ENCODE measurements around the gene PRDX6. TPM values are rescaled to one million over a fixed set of nuclear protein-coding genes. Genes with fewer than 3 reads are reported as not detected.

Gene PRDX6
- total RNA-seq, 2 donors from 2014 or later, result 136 to 147 TPM

Other genes starting within 250 kb of the PRDX6 start
- gene SLC9C2, start 125.7 kb downstream of the PRDX6 start, total RNA-seq, result not detected
- not detected for gene TEX50, start 158.0 kb downstream of the PRDX6 start, total RNA-seq
- gene ANKRD45, start 192.5 kb downstream of the PRDX6 start, total RNA-seq, result under 1 TPM in 1 of 2 donors, not detected in 1; 0.34 TPM
- gene KLHL20, start 237.6 kb downstream of the PRDX6 start, total RNA-seq, result 10 to 100 TPM; 19.7 to 22.1 TPM

Measured in activated T-cell treated with anti-CD3 and anti-CD28 coated beads, Interleukin-2, amount 50 U/mL, for 72 hours (primary cell).